GM12872 (cell line): Measurements from ENCODE around the gene RBMS3.

Experiments
- TF ChIP-seq, protein P1 (sequence below): IDR thresholded peaks from 3 replicates; pipeline ENCODE4 v1.5.1; 2011; ENCODE audit warnings: low read depth, mild to moderate bottlenecking, low read length, moderate library complexity; ENCODE audit not compliant: insufficient read depth

RBMS3 gene

DNA sequence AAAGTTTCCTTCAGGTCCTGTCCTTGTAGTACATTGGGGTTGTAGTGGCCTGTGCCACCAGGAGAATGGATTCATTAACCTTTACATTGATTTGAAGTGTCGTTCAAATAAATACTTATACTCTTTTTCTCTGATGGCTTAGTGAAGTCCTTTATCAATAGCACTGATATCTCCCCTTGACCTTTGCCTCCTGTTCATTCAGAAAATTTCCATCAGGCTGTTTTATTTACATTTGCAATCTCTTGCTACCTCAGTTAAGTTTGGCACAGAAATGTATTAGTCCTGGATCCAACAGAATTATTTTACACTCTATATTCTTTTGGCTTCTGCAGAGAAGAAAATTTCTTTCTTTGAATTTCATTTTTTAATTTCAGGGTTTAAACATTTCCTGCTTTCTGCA lies 497.0 kb downstream of the RBMS3 start:
- TF ChIP-seq, protein P1, sequence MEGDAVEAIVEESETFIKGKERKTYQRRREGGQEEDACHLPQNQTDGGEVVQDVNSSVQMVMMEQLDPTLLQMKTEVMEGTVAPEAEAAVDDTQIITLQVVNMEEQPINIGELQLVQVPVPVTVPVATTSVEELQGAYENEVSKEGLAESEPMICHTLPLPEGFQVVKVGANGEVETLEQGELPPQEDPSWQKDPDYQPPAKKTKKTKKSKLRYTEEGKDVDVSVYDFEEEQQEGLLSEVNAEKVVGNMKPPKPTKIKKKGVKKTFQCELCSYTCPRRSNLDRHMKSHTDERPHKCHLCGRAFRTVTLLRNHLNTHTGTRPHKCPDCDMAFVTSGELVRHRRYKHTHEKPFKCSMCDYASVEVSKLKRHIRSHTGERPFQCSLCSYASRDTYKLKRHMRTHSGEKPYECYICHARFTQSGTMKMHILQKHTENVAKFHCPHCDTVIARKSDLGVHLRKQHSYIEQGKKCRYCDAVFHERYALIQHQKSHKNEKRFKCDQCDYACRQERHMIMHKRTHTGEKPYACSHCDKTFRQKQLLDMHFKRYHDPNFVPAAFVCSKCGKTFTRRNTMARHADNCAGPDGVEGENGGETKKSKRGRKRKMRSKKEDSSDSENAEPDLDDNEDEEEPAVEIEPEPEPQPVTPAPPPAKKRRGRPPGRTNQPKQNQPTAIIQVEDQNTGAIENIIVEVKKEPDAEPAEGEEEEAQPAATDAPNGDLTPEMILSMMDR = no peak

DNA sequence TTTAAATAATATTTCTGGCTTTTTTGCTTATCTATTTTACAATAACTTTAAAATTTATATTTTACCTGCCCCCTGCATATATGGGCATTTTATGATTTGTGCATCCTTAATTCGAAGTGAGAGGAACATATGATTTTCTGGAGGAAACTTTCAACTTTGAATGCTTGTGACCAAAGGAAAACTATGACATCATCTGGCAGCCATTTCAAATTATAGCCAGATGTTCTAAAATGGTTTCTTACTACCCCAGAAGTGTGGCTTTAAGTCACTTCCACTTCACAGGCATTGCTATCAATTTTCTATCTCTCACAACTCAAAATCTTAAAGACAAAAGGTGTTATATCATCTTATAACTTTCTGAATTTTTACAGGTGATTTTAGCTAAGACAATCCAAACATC lies 508.8 kb downstream of the RBMS3 start:
- TF ChIP-seq, protein P1 = no peak

DNA sequence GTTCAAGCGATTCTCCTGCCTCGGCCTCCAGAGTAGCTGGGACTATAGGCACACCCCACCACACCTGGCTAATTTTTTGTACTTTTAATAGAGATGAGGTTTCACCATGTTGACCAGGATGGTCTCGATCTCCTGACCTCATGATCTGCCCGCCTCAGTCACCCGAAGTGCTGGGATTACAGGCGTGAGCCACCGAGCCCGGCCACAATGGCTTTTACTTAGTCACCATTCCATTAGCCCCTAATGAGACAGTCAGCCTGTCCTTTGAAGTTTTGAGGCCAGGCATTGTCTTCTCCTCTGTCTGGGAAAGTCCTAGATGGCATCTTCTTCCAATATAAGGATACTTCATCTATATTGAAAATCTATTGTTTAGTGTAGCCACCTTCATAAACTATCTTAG lies 515.9 kb downstream of the RBMS3 start:
- TF ChIP-seq, protein P1 = no peak

DNA sequence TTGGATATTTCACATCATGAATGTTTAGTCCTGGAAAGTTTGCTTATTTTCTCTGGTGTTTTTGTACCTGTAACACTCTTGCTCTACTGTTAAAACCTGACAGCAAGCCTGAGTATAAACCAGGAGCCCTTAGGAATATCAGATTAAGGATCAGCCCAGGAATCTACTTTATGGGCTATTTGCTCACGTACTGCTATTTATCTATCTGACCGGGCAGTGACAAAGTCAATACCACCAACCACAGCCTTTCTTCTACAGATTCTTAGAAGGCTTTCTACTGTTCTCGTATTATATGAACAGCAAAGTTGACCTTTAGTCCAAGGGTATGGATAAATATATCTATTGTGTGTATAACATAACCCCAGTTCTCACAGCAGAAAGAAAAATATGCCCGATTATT lies 521.2 kb downstream of the RBMS3 start:
- TF ChIP-seq, protein P1 = no peak

DNA sequence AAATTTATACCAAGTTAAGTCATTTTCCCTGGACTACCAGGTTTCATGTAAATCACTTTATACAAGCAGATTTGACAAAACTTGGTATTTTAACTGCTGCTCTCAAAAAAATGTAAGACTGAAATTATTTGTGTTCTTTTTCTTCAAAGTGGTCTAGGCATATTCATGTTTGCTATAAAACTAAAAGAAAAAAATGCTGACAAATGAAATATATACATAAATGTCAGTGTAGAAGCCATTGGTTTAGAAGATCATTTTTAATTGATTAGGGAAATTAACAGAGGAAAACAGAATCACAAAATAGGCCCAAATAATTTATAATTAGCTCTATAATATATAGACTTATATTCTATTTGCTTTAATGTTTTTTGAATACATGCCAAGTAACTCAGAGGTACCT lies 523.2 kb downstream of the RBMS3 start:
- TF ChIP-seq, protein P1 = no peak

DNA sequence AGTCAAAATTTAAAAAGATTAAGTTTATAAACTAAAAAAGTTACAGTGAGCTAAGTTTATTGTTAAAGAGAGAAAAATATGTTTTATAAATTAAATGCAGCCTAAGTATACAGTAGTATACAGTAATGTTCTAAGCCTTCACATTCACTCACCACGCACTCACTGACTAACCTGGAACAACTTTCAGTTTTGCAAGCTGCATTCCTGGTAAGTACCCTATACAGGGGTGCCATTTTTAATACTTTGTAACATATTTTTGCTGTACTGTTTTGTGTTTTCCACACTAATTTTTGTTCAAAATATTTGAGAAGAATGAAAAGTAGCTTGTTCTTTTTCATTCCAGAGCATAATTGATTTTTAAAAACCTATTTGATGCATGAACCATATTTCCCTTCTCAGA lies 524.9 kb downstream of the RBMS3 start:
- TF ChIP-seq, protein P1 = no peak

DNA sequence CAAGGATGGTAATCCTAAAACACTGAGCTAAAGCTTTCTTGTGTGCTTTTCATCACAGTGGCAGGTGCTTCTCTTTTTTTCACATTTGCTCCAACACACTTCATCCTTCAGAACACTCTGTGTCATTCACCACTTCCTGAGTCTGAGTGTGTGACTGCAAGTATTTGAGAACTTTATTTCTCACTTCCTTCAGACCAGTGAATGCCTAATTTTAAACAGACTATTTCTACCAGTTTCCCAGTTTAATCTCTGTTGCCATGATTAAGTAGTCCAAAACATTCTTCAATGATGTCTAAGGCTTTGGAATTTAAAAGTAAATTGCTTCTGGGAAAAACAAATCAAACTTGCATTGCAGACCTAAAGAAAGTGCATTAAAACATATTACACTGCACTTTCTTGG lies 541.2 kb downstream of the RBMS3 start:
- TF ChIP-seq, protein P1 = no peak

DNA sequence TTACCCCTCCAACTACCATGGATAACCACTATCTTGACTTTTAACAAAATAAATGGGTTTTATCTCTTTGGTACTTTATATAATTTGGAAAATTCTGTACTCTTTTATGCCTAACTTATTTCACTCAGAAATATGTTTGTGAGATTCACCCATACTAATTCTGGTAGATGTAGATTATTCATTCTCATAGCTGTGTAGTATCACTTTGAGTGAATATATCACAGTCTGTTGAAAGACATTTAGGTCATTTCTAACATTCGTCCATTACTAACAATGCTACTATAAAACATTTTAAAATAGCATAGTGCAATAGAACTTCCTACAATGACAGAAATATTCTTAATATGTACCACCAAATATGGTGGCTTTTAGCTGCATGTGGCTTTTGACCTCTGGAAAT lies 542.4 kb downstream of the RBMS3 start:
- TF ChIP-seq, protein P1 = no peak
